Keratinocyte (primary cell): ENCODE measurements around the gene CFAP77. TPM values are rescaled to one million over a fixed set of nuclear protein-coding genes. Genes with fewer than 3 reads are reported as not detected.
A peak's percentile ranks its signal among the peaks of the same experiment; 100 is the strongest.

Experiments
- DNase-seq: peaks from one replicate; pipeline ENCODE4 v3.0.0-alpha.2; 2011; ENCODE audit warnings: low read depth, missing footprints, low spot score
- FAIRE-seq: peaks from 2 replicates; lab custom pipeline; 2011; peaks lifted over from hg19 to GRCh38; lab: Jason Lieb, UNC
- H2AFZ ChIP-seq: 2 replicates; pipeline ENCODE4 v1.6.0; 2012; ENCODE audit warnings: low read length, control low read depth, inconsistent platforms; ENCODE audit not compliant: control insufficient read depth
- H3K27ac ChIP-seq: 2 replicates; pipeline ENCODE4 v1.5.1; 2011; ENCODE audit warnings: low read length; ENCODE audit not compliant: control insufficient read depth, insufficient read depth
- H3K27me3 ChIP-seq: 3 replicates; pipeline ENCODE4 v1.6.0; 2011; ENCODE audit warnings: low read length; ENCODE audit not compliant: control insufficient read depth, insufficient read depth; ENCODE audit errors: extremely low read depth
- H3K36me3 ChIP-seq, 2 experiments: 2 replicates in 1 of 2; 3 replicates in 1 of 2; pipeline ENCODE4 v1.5.1; 2011; ENCODE audit warnings: low read length in 2 of 2, mild to moderate bottlenecking in 1 of 2; ENCODE audit not compliant: control insufficient read depth in 2 of 2, insufficient read depth in 2 of 2; ENCODE audit errors: extremely low read depth in 1 of 2
- H3K4me1 ChIP-seq: 3 replicates; pipeline ENCODE4 v1.5.1; 2011; ENCODE audit warnings: low read length; ENCODE audit not compliant: control insufficient read depth, insufficient read depth; ENCODE audit errors: extremely low read depth
- H3K4me2 ChIP-seq: 3 replicates; pipeline ENCODE4 v1.6.0; 2011; ENCODE audit warnings: low read depth, low read length; ENCODE audit not compliant: control insufficient read depth, insufficient read depth; ENCODE audit errors: extremely low read depth
- H3K4me3 ChIP-seq, 3 experiments: fragments of 200-600 bp in 1 of 3; sonication (generic) in 1 of 3; 2 replicates in 2 of 3; 3 replicates in 1 of 3; pipeline ENCODE4 v1.5.1; 2011 to 2016; ENCODE audit warnings: low read length in 3 of 3, mild to moderate bottlenecking in 3 of 3, control low read depth in 2 of 3, inconsistent platforms in 1 of 3, low read depth in 1 of 3, mixed read lengths in 1 of 3, mixed run types in 1 of 3, moderate library complexity in 1 of 3; ENCODE audit not compliant: control insufficient read depth in 2 of 3, insufficient read depth in 2 of 3; ENCODE audit errors: extremely low read depth in 1 of 3
- H3K79me2 ChIP-seq: 2 replicates; pipeline ENCODE4 v1.6.0; 2012; ENCODE audit warnings: low read length; ENCODE audit not compliant: control insufficient read depth, insufficient read depth
- H3K9ac ChIP-seq: 3 replicates; pipeline ENCODE4 v1.6.0; 2011; ENCODE audit warnings: low read length; ENCODE audit not compliant: control insufficient read depth, insufficient read depth; ENCODE audit errors: extremely low read depth
- H3K9me1 ChIP-seq: 3 replicates; pipeline ENCODE4 v1.6.0; 2011; ENCODE audit warnings: low read length; ENCODE audit not compliant: control insufficient read depth, insufficient read depth; ENCODE audit errors: extremely low read depth
- H3K9me3 ChIP-seq: 2 replicates; pipeline ENCODE4 v1.5.1; 2012; ENCODE audit warnings: low read depth, low read length; ENCODE audit not compliant: control insufficient read depth
- H4K20me1 ChIP-seq: 3 replicates; pipeline ENCODE4 v1.6.0; 2011; ENCODE audit warnings: low read length; ENCODE audit not compliant: control insufficient read depth, insufficient read depth; ENCODE audit errors: extremely low read depth
- EZH2 ChIP-seq: IDR thresholded peaks from one replicate; pipeline ENCODE4 v1.6.1; 2012; ENCODE audit warnings: inconsistent platforms, mild to moderate bottlenecking, low read length, moderate library complexity
- dilution Hi-C: fragments of 300-500 bp; cut with MboI; formaldehyde crosslinking; loops from one replicate; pipeline ENCODE4 v1.7.0; 2020; ENCODE audit warnings: low sequenced_read_pairs; ENCODE audit not compliant: extremely low pct_ligation_motif_present
- polyA plus RNA-seq, 5 experiments: library from polyadenylated mRNA; depleted of rRNA in 3 of 5; stranded (reverse) in 3 of 5; stranded (forward) in 1 of 5; unstranded in 1 of 5; fragments of >200 nt; gene quantifications; 1 replicate in 1 of 5; 2 replicates in 3 of 5; 3 replicates in 1 of 5; pipeline versions ENCODE4 v1.2.1 to v1.2.3, GENCODE V29; 2011 to 2012; ENCODE audit warnings: missing spikeins in 2 of 5, low read depth in 1 of 5, low replicate concordance in 1 of 5
- TF ChIP-seq, protein P1 (sequence below), 3 experiments: IDR thresholded peaks in 1 of 3; conservative IDR thresholded peaks in 1 of 3; optimal IDR thresholded peaks in 1 of 3; 2 replicates in 2 of 3; 3 replicates in 1 of 3; pipeline versions ENCODE3 to v1.5.1; 2011; ENCODE audit warnings: low read length in 3 of 3, mild to moderate bottlenecking in 3 of 3, moderate library complexity in 2 of 3, control low read depth in 1 of 3, inconsistent platforms in 1 of 3; ENCODE audit not compliant: insufficient read depth in 2 of 3; ENCODE audit errors: extremely low read depth in 1 of 3

Gene CFAP77
- polyA plus RNA-seq, 1 donor (not counting 4 experiments of a cell fraction or from before 2014, with no cell fraction given), result not detected

DNA sequence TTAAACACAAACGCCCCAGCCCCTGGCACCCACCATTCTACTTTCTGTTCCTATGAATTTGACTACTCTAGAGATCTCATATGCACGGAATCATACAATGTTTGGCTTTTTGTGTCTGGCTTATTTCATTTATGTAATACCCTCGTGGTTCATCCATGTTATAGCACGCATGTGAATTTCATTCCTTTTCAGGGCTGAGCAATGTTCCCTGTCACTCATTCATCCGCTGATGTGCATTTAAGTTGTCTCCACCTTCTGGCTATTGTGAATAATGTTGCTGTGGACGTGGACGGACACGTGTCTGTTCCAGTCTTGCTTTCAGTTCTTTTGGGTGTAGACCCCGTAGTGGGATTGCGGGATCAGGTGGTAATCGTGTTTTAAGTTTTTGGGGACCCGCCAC is 92.5 kb downstream of the CFAP77 start:
- H3K9me3 ChIP-seq, result no peaks in the 10 kb centered on the region
- no peak for FAIRE-seq

DNA sequence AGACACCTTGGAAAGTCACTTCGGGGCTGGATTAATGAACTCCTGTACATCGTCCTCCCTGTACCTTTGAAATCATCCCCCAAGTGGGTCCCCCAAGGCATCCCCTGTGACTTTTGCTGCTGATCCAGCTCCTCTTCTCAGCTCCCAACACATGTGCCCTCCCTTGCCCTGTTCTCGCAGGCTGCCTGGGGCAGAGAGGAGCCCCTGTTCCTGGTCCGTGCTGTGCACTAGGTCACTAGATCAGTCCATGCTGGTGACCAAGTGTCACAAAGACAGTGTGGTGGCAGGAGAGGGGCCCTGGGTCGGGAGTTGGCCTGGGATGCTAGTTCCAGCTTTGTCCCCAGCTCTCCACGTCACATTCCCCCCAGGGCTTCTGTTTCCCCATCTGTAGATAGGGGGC is 93.1 kb downstream of the CFAP77 start:
- Histone ChIP-seq H3K4me2 (no peak overlapping the region), H3K27ac (no peak overlapping the region), H3K79me2 (no peaks in the 10 kb centered on the region), H3K4me1 (no peaks in the 10 kb centered on the region), H3K27me3 (peaks cover 29% of the 10 kb centered on the region), H2AFZ (no peak overlapping the region), H3K4me3 (no peak overlapping the region), H3K9me1 (no peaks in the 10 kb centered on the region), H3K9me3 (no peaks in the 10 kb centered on the region), H3K36me3 (no peaks in the 10 kb centered on the region), H3K9ac (no peak overlapping the region), H4K20me1 (no peaks in the 10 kb centered on the region)
- dilution Hi-C loops, result no loop called here
- TF ChIP-seq, protein P1, sequence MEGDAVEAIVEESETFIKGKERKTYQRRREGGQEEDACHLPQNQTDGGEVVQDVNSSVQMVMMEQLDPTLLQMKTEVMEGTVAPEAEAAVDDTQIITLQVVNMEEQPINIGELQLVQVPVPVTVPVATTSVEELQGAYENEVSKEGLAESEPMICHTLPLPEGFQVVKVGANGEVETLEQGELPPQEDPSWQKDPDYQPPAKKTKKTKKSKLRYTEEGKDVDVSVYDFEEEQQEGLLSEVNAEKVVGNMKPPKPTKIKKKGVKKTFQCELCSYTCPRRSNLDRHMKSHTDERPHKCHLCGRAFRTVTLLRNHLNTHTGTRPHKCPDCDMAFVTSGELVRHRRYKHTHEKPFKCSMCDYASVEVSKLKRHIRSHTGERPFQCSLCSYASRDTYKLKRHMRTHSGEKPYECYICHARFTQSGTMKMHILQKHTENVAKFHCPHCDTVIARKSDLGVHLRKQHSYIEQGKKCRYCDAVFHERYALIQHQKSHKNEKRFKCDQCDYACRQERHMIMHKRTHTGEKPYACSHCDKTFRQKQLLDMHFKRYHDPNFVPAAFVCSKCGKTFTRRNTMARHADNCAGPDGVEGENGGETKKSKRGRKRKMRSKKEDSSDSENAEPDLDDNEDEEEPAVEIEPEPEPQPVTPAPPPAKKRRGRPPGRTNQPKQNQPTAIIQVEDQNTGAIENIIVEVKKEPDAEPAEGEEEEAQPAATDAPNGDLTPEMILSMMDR (optimal IDR thresholded peaks at IDR 0.05 in 1 of 3, IDR thresholded peaks at IDR 0.05 in 1 of 3, conservative IDR thresholded peaks at IDR 0.05 in 1 of 3; ENCODE audit: extremely low read depth in 1 of 3, insufficient read depth in 2 of 3, low read length in 3 of 3), result no peak
- no peak for TF ChIP-seq EZH2
- FAIRE-seq, result no peak
- no peak for DNase-seq

More for the DNA sequence above, 92.5 kb downstream of the CFAP77 start:
- Histone ChIP-seq H4K20me1 (no peaks in the 10 kb centered on the region), H3K9ac (no peak overlapping the region), H3K27me3 (peaks cover 29% of the 10 kb centered on the region), H3K36me3 (no peaks in the 10 kb centered on the region), H3K9me1 (no peaks in the 10 kb centered on the region), H2AFZ (no peak overlapping the region), H3K4me1 (no peaks in the 10 kb centered on the region), H3K4me2 (no peak overlapping the region), H3K27ac (no peak overlapping the region), H3K4me3 (no peak overlapping the region), H3K79me2 (no peaks in the 10 kb centered on the region)
- no peak for DNase-seq
- dilution Hi-C loops, result no loop called here
- TF ChIP-seq, protein P1 (optimal IDR thresholded peaks at IDR 0.05 in 1 of 3, IDR thresholded peaks at IDR 0.05 in 1 of 3, conservative IDR thresholded peaks at IDR 0.05 in 1 of 3; ENCODE audit: extremely low read depth in 1 of 3, insufficient read depth in 2 of 3, low read length in 3 of 3), result peak in 1 of 3 experiments; percentile 15
- TF ChIP-seq EZH2, result no peak
